22Rv1 (cell line): Measurements from ENCODE around the gene TM2D3.

Source experiments
- H3K27ac ChIP-seq: fragments of 450-650 bp; 2 replicates; pipeline ENCODE4 v1.5.1; 2017
- CTCF ChIP-seq: fragments of 450-650 bp; IDR thresholded peaks from 2 replicates; pipeline ENCODE4 v1.5.1; 2017; ENCODE audit warnings: mild to moderate bottlenecking
- ZFX ChIP-seq: fragments of 450-650 bp; IDR thresholded peaks from 2 replicates; pipeline ENCODE4 v1.6.1; 2017; ENCODE audit warnings: antibody characterized with exemption, borderline replicate concordance

TM2D3 gene

GRCh38 chr15:101686718-101687117 lies 34.5 kb upstream of the TM2D3 start:
- no peak overlapping the region for H3K27ac ChIP-seq
- TF ChIP-seq ZFX: no peak
- no peak for TF ChIP-seq CTCF

- no peak overlapping the region for H3K27ac ChIP-seq
- TF ChIP-seq ZFX (no peak), CTCF (no peak)
Observed at GRCh38 chr15:101684877-101685276, 32.7 kb upstream of the TM2D3 start.

GRCh38 chr15:101684384-101684783 lies 32.2 kb upstream of the TM2D3 start:
- no peak overlapping the region for H3K27ac ChIP-seq
- no peak for TF ChIP-seq CTCF
- no peak for TF ChIP-seq ZFX

GRCh38 chr15:101679806-101680205 lies 27.6 kb upstream of the TM2D3 start:
- no peak for TF ChIP-seq ZFX
- TF ChIP-seq CTCF: no peak
- no peak overlapping the region for H3K27ac ChIP-seq

- H3K27ac ChIP-seq: no peak overlapping the region
- TF ChIP-seq ZFX: no peak
Observed at GRCh38 chr15:101676921-101677329, 24.7 kb upstream of the TM2D3 start.

- no peak for TF ChIP-seq CTCF
- TF ChIP-seq ZFX: no peak
- H3K27ac ChIP-seq: no peak overlapping the region
Observed at GRCh38 chr15:101675796-101676582, 23.8 kb upstream of the TM2D3 start.

GRCh38 chr15:101675015-101675414 lies 22.8 kb upstream of the TM2D3 start:
- TF ChIP-seq ZFX: no peak
- no peak for TF ChIP-seq CTCF
- no peak overlapping the region for H3K27ac ChIP-seq

- no peak overlapping the region for H3K27ac ChIP-seq
- TF ChIP-seq ZFX (no peak), CTCF (no peak)
Observed at GRCh38 chr15:101672298-101672697, 20.1 kb upstream of the TM2D3 start.
